ENCODE measurements around the gene RAPGEF4.

GRCh38 chr2:172993139-172993538 is 257.5 kb downstream of the RAPGEF4 start:
- no peak for TF ChIP-seq ZBTB7A (tag by site-specific recombination; IDR thresholded peaks at IDR 0.05; ENCODE audit: low read depth)
- TF ChIP-seq SCRT1 (tag by site-specific recombination; IDR thresholded peaks at IDR 0.05; ENCODE audit: borderline replicate concordance): no peak
- no peak for TF ChIP-seq ZNF292 (tag by site-specific recombination; IDR thresholded peaks at IDR 0.05; ENCODE audit: borderline replicate concordance, low read depth)
- no peak for TF ChIP-seq ZNF548 (tag by site-specific recombination; IDR thresholded peaks at IDR 0.05)
- TF ChIP-seq CTCF (tag by site-specific recombination; IDR thresholded peaks at IDR 0.05): no peak
- TF ChIP-seq TCF7L2 (IDR thresholded peaks at IDR 0.05; ENCODE audit: borderline replicate concordance, low read depth, low read length): no peak
- no peak for TF ChIP-seq ZNF184 (tag by site-specific recombination; IDR thresholded peaks at IDR 0.05)
- no peak for TF ChIP-seq ZNF555 (tag by site-specific recombination; conservative IDR thresholded peaks at IDR 0.05)
- no peak for TF ChIP-seq ZEB2 (tag by site-specific recombination; IDR thresholded peaks at IDR 0.05)
- no peak for TF ChIP-seq ZNF121 (tag by site-specific recombination; IDR thresholded peaks at IDR 0.05)
- TF ChIP-seq ZNF530 (tag by site-specific recombination; IDR thresholded peaks at IDR 0.05; ENCODE audit: low read depth): no peak
- no peak for TF ChIP-seq ZNF776 (tag by site-specific recombination; IDR thresholded peaks at IDR 0.05; ENCODE audit: borderline replicate concordance)
- TF ChIP-seq ZNF558 (tag by site-specific recombination; IDR thresholded peaks at IDR 0.05): no peak
